HG03066 (cell line): ENCODE measurements around the gene LRIG2.
"Not testable (repeated sequence)": the region's sequence is repeated elsewhere in the genome, so short reads cannot be mapped to it uniquely, and the experiment has no call there.

Experiments used
- ATAC-seq: cut with Tn5 transposase; IDR thresholded peaks from one replicate; pipeline ENCODE4 v1.9.1; 2021; ENCODE audit warnings: low read depth; ENCODE audit not compliant: unreplicated experiment

Gene LRIG2

DNA sequence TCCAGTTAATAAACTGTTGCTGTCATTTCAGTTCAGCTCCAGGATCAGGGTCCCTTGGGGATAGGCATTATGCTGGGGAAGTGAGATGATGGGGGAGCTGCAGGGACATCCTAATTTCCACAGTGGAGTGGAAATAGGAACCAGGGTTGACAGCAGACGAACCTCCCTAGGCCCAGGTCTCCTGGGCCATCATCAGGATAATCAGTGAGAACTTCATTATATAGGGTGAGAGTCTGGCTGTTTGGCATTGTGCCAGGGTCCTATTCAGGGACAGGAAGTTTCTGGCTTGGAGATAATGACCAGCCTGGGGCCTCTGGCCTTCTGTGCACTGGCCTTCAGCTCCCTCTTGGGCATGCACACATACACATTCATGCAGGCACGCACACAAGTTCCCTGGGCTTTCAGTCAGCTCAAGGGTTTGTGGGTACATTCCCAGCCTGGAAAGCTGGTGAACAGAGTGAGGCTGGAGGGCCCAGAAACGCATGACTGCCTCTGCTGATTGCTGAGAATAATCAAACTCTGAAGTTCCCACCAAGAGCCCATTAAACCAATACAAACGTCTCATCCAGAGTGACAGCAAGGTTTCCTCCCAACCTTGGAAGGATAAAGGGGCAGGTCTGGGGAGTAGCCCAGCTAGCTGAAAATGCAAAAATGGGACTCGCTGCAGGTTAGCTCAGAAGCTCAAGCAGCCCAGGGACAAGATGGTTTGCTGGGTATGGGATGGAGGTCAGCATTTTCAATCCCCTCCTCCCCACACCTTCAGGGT, 13.9 kb upstream of the LRIG2 start:
- ATAC-seq = no peak

DNA sequence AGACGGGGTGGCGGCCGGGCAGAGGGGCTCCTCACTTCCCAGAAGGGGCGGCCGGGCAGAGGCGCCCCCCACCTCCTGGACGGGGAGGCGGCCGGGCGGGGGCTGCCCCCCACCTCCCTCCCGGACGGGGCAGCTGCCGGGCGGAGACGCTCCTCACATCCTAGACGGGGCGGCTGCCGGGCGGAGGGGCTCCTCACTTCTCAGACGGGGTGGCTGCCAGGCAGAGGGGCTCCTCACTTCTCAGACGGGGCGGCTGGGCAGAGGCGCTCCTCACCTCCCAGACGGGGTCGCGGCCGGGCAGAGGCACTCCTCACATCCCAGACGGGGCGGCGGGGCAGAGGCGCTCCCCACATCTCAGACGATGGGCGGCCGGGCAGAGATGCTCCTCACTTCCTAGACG, 9.5 kb upstream of the LRIG2 start:
- ATAC-seq = not testable (repeated sequence)

DNA sequence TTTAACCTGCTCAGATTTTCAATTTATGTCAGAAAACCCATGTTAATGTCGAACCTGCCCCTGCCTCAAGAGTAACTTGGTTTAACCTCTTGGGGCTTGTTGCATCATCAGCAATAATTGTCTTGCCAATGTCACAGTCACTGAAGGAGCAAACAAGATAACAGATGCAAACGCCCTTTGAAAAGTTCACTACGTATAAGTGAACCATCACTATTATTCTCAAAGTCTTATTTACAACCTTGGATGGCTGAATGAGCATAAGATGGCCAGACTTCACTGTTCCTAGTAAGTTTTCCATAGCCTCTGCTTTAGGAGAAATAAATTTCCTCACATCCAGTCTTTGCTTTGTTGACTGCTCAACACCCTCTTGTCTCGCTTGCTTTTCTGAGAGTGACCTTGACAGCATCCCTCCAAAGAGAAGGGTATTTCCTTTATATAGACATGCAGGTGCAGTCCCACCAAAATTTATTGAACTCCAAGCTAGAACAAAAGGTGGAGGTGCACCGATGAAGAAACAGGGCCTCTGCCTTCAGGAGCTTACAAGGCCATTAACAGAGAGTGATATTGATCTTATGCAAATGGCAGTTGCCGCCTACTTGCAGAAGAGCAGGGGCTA, 749 bp upstream of the LRIG2 start:
- no peak for ATAC-seq

DNA sequence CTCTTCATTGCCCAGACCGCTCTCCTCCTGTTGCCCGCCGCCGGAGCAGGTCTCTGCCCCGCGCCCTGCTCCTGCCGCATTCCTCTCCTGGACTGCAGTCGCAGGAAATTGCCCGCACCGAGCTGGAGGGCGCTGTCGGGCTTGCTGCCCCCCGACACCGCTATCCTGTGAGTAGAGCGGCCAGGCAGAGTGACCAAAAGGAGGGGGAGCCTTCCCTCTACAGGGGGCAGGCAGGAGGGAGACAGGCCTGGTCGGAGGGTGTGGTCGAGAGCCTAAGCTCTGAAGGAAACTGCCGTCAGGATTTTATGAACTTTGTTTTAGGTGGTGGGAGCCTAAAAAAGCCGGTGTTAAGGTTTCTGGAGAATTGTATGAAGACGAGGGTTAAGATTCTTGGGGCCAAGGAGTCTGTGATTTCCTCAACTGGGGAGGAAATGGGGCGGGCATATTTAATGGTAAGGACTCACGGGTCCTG, 517 bp downstream of the LRIG2 start:
- peak; percentile 20 for ATAC-seq

DNA sequence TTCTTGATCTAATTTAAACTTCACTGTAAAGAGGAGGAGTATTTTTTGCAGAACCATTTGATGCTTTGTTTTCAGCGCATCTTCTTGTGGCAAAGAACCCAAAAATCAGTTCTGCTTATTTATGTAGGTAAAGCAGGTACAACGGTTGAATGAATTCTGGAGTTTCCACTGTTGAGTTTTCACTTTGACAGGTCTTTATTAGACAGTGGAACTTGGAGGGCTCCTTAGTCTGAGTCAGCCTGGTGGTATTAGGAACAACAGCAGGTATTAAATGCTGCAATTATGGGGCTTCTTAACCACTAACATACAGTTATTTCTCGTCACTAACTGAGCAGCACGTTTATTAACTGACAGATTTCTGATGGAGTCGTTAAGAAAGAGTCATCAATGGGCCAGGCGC, 1.2 kb downstream of the LRIG2 start:
- no peak for ATAC-seq

DNA sequence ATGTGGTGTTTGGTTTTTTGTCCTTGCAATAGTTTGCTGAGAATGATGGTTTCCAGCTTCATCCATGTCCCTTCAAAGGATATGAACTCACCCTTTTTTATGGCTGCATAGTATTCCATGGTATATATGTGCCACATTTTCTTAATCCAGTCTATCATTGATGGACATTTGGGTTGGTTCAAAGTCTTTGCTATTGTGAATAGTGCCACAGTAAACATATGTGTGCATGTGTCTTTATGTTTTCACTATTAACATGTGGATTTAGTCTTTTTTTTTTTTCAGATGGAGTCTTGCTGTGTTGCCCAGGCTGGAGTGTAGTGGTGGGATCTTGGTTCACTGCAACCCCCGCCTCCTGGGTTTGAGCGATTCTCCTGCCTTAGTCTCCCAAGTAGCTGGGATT, 5.0 kb downstream of the LRIG2 start:
- not testable (repeated sequence) for ATAC-seq

DNA sequence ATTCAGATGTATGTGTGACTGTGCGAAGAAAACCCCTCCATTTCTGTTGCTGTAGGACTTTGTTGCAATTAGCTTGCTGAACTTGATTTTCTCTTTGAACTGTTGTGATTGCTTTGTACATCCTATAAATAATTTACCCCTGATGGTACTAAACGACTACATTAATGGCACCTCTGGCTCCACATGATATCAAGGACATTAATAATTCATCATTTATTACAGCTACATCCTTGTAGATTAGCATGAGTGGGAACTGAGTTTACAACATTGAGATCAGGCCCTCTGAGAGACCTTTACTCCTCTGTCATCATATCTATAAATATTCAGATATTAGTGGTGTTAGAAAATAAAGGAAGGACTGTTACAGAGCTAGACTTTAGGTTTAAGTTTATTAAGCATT, 13.5 kb downstream of the LRIG2 start:
- no peak for ATAC-seq

DNA sequence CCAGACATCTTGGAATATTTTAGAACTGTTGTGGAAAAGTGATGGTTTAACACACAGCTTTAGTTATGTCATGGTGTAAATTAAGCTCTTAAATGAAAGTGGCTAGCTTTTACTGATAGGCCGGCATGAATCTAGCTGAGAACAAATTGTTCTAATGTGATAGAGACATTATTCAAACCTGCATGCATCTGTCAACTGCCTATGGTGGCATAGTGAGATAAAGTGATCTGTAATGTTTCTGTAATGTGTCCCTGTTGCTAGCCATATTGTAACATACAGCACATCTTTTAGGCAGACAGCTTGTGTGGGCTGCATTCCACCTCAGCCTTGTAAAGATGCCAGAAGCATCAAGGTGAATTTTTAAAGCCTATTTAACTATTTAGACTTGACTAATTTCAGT, 16.0 kb downstream of the LRIG2 start:
- ATAC-seq = no peak

DNA sequence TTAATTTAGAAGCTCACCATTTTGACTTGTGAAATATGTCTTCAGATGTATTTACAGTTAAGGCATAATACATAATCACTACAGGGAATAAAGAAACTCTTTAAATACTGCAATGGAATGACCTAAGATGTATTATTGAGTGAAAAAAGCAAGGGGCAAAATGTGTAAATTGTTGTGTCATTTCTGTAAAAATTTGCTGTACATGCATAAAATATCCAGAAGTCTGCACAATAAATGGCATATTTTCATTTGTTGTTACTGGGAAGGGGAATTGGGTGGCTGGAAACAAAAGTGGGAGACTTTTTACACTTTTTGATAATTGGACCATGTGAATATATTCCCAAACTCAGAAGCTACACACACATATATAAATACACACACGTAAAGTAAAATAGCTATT, 17.1 kb downstream of the LRIG2 start:
- no peak for ATAC-seq

DNA sequence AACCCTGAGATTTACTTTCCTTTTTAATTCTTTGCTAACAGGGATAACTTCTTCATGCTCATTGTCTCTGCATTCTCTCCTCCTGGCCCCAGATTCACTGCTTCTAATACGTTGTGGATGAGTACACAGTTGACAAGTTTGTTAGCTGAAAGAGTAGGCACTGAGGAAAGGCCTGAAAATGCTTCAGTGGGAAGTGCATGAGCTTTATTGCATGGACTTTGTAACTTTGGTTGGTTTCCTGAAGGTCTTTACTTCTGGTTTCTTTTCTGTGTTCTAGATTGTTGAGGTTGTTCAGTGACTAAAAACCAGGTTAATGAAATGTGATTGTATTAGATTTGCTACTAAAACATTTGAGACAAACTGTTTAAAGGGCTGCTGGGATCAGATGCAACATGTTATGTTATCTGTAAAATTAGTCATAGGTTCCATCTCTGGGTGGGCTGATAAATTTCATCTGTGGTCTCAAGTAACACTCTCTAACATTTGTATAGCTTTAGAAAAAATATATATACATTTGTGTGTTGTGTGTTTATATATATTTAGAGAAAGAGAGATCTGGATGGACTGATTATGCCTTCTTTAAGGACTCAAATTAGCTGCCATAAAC, 19.1 kb downstream of the LRIG2 start:
- ATAC-seq = no peak

DNA sequence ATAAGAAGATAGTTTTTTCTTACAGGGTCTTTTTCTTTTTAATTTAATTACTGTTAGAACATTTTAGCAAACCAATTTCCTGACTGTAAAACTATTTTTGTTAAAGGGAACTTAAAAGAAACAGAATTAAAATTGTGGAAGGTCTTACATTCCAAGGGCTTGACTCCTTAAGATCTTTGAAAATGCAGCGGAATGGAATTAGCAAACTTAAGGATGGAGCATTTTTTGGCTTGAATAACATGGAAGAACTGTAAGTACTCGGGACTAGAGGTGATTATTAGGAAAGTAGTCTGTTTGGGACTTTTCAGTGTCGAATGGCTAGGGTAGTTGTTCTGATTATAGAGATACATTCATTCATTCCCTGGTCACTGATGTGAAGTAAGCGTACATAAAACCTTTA, 21.5 kb downstream of the LRIG2 start:
- no peak for ATAC-seq

DNA sequence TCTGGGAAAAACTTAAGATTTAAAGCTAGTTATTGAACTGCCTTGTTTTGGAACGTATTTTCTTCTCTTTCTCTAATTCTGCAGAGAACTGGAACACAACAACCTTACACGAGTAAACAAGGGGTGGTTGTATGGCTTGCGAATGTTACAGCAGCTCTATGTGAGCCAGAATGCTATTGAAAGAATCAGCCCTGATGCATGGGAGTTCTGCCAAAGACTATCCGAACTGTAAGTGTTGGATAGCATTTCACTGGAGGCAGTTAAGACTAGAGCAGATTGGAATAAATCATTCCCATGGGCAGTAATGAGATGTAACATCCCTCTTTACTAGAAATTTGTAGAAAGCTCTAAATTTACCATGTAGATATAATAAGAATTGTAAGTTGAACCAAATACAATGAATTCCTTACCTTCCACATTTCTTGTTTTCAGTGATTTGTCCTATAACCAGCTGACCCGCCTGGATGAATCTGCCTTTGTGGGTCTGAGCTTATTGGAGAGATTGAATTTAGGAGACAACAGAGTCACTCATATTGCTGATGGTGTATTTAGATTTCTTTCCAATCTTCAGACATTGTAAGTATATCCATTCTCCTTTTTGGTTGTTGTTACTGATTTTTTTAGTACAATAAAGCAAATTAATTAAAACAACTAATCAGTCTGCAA, 22.9 kb downstream of the LRIG2 start:
- no peak for ATAC-seq

DNA sequence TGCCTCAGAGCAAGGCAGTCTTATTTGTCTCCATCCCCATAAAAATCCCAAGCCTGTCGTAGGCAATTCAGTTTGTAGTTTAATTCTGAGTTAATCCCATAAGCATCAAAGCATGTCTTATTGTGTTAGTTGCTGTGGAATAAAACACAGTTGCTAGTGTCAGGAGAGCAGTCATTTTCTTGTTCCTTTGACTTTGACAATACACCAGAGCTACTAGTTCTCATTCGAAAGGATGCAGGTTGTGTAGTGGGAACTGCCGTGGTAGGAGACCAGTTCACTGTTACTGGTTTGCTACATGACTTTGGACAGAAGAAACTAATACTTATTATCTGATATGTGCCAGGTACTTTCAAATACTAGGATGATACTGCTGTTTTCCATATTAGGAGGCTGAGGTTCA, 23.5 kb downstream of the LRIG2 start:
- ATAC-seq = no peak

DNA sequence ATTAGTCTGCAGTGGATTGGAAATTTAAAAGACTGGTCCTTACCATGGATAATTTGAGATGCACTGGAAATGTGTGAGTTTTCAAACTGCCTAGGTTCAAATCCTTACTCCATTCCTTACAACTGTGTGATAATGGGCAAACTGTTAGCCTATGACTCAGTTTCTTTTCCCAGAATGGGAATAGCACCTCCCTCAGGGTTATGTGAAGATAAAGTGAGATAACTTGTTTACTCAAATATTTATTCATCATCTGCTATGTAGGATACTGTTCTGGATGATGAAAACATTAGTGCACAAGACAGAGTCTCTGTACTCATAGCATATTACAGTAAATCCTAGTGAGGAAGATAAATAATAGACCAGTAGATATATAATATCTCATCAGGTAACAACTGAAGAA, 28.6 kb downstream of the LRIG2 start:
- no peak for ATAC-seq

DNA sequence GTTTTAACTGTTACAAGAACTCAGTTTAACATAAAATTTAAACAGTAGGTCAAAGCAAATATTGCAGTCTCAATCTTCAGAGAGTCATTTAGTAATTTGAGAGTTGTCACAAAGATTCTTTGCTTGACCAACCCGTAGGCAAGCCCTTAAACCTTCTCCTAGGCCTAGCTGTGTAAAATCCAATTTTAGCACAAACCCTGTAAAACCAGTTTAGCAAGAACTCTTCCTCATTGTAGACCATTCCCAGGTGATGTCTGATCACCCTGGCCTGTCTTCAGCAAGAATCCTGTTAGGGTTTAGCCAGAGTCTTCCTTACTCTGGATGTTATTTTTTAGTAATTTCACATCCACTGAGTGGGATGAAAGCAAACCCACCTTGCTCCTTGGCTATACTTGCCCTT, 30.1 kb downstream of the LRIG2 start:
- no peak for ATAC-seq

DNA sequence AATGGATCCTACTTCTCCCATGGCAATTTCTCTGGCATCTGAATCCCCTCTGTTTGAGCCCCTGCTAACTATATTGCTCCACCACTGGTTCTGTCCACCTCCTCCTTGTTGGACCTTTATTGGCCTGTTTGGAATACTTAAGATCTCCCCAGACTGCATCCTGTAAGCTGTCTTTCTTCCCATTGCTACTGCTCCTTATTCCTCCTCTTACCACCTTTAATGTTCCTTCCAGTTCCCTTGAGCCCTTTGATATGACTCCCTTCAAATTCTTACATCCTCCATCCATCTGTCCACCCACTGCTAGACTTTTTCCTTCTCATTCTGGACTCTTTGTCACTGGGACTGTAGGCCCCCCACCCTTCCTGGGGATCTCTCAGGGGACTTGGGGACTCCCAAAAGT, 31.0 kb downstream of the LRIG2 start:
- no peak for ATAC-seq

DNA sequence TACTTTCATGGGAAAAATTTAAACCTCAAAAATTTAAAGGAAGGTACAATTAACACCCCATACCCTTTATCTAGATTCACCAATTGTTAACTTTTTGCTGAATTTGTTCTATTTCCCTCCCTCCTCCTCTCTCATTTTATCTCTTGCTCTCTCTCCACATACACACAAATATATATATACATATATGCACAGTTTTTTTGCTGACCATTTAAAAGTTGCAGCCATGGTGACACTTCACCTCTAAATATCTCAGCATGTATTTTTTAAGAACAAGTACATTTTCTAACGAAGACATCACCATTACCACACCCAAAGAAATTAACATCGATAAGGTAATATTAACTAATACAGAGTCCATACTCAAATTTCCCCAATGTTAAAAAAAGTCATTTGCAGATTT, 33.9 kb downstream of the LRIG2 start:
- no peak for ATAC-seq

DNA sequence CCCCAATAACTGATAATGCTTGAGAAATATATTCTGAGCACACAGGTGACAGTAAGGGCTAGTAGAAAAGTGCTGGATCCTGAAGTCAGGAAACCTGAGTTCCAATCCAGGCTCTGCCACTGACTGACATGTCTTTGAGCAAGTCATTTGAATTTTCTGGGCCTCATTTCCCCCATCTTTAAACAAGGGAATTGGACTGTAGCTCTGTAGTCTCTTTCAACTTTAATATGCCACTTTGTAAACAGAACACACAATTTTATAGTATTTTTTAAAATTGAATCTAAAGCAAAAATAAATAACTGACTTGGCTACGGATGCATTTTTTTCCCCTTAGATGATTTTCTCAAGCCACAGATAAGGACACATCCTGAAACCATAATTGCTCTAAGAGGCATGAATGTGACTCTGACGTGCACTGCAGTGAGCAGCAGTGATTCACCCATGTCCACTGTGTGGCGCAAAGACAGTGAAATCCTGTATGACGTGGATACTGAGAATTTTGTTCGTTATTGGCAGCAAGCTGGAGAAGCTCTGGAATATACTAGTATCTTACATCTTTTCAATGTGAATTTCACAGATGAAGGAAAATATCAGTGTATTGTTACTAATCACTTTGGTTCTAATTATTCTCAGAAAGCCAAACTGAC, 37.0 kb downstream of the LRIG2 start:
- no peak for ATAC-seq

DNA sequence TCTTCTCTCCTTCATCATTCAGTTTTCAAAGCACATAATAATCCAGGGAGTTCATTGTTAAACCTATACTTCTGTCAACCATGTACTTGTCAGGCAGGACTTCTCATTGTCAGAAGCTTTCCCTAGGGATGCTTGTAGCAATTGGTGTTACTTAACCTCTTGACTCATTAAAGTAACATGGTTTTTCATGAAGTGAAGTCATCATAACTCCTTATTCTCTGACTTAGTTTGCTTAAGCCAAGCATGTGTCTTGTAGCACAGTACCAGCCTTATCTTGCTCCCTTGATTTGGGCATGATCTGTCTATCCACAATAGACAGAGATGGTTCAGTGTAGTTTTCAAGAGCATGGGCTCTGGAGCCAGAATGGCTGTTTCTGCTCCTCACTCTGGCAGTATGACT, 45.3 kb downstream of the LRIG2 start:
- ATAC-seq = no peak

DNA sequence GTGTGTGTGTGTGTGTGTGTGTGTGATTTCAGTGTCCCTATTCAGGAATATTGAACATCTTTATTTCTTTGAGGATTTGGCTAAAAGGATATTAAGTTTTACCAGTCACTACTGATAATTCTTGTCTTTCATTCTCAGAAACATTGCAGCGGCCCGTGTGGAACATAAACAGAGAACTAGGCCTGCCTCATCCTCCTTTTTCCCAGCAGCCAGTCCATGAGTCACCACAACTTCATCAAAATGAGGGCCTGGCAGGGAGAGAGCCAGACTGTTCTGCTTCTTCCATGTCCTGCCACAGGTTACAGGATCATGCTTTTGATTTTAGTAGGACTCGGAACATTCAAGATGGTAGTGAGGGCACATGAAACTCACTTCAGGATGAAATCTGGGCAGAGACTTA, 50.7 kb downstream of the LRIG2 start:
- ATAC-seq = no peak

DNA sequence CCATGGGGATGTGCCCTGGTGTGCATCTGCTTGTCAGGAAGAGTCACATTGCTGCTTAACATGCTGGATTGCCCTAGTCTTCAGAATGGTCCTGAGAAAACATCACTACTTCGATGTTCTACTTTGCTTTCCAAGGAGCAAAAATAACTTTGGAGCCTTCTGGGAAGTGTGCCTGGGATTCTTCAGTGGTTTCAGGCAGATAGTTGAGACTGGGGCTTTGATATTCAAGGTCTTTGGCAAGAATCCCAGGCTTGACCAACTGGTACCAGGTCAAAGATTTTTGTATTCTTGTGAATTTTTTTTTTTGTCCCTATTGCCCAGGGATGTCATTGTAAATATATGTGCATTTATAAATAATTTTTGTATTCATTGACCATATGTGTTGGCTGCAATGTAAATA, 51.4 kb downstream of the LRIG2 start:
- ATAC-seq = no peak
